ENCODE results near the gene APLP2.
A peak's percentile ranks its signal among the peaks of the same experiment; 100 is the strongest.

The APLP2 gene

GRCh38 chr11:130120045-130120444 is 50.4 kb downstream of the APLP2 start:
- DNase-seq (ENCODE audit: low spot score) = no peak

DNA sequence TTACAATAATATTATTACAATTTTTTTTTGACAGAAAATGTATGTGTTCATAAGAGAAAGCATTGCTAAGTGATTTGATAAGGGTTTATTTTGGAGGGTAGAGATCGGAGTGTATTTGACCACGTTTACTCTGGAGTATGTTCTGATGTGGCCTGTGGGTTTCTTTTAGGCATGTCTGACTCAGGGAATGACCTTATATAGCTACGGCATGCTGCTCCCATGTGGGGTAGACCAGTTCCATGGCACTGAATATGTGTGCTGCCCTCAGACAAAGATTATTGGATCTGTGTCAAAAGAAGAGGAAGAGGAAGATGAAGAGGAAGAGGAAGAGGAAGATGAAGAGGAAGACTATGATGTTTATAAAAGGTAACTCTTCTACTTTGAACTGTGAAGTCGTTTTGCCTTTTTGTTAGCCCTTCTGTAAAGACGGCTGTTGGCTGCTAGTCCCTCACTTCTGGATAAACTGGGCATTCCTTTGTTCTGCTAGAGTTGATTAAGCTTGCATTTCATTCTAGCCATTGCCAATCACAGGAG is 51.8 kb downstream of the APLP2 start:
- no peak for DNase-seq (ENCODE audit: low spot score)

DNA sequence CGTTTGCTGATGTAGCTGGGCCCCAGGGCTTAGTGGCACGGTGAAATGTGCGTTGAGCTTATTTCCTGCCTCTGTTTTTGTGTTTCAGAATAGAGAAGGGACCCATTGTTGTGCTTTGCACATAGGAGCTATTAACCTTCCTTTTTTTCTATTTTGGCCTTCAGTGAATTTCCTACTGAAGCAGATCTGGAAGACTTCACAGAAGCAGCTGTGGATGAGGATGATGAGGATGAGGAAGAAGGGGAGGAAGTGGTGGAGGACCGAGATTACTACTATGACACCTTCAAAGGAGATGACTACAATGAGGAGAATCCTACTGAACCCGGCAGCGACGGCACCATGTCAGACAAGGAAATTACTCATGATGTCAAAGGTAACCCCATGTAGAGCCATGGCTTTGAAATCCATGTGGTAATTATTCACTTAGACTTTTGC is 52.5 kb downstream of the APLP2 start:
- DNase-seq (ENCODE audit: low spot score) = no peak

- DNase-seq (ENCODE audit: low spot score) = no peak
These were observed 53.8 kb downstream of the APLP2 start for GRCh38 chr11:130123414-130124040.

DNA sequence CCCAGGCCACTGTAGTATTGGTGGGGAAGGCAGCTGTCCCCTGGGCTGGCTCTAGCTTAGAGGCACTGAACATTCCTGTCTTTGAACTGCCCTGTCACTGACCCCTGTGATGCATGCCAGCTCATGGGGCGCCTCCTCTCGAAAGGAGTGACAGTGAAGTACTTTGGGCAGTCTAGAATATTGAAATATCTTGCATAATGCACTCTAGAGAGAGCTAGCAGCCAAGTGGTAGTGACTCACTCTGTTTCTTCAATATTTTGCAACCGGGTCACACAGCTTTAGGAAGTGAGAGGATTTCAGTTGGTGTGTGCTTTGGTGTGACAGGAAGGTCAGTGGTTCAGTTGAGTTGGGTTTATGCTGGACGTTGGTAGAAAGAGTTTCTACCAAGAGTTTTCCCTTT is 54.4 kb downstream of the APLP2 start:
- DNase-seq (ENCODE audit: low spot score) = peak; percentile 22

GRCh38 chr11:130125638-130126037 is 55.9 kb downstream of the APLP2 start:
- no peak for DNase-seq (ENCODE audit: low spot score)

GRCh38 chr11:130126516-130126915 is 56.8 kb downstream of the APLP2 start:
- no peak for DNase-seq (ENCODE audit: low spot score)

- DNase-seq (ENCODE audit: low spot score) = no peak
These were observed 57.8 kb downstream of the APLP2 start for GRCh38 chr11:130127509-130127908.

GRCh38 chr11:130128626-130129025 is 58.9 kb downstream of the APLP2 start:
- no peak for DNase-seq (ENCODE audit: low spot score)

DNA sequence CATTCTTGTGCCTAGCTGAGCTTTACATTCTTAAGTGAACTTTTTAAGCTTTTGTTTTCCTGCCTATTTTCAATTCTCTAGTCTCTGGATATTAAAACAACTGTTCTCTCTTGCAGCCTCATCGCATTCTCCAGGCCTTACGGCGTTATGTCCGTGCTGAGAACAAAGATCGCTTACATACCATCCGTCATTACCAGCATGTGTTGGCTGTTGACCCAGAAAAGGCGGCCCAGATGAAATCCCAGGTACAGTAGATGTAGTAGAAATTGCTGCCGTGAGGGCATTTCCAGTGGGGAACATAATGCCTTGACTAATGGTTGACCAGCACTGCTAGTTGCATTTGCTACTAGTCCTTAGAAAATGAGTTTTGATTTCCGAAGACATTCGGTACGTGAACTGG is 60.2 kb downstream of the APLP2 start:
- DNase-seq (ENCODE audit: low spot score) = no peak

GRCh38 chr11:130131961-130132850 is 62.5 kb downstream of the APLP2 start:
- DNase-seq (ENCODE audit: low spot score) = peak; percentile 70

GRCh38 chr11:130133716-130134115 is 64.0 kb downstream of the APLP2 start:
- no peak for DNase-seq (ENCODE audit: low spot score)

DNA sequence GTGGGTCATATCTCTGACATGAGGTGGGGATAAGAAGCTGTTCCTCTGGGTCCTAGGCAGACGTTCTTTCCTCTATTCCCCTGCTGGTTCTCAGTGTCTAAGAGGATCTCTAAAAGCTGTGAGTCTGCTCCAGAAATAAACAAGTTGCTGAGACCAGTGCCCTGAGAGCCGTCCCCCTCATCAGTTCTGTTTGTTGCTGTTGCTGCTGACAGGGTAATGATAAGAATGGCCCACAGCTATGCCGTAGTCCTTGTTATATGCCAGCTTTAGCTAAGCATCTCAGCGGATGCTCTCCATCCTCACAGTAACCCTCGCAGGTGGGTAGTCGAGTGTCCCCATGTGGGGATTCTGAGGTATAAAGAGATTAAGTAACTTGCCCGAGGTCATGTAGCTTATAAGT is 66.4 kb downstream of the APLP2 start:
- DNase-seq (ENCODE audit: low spot score) = no peak

DNA sequence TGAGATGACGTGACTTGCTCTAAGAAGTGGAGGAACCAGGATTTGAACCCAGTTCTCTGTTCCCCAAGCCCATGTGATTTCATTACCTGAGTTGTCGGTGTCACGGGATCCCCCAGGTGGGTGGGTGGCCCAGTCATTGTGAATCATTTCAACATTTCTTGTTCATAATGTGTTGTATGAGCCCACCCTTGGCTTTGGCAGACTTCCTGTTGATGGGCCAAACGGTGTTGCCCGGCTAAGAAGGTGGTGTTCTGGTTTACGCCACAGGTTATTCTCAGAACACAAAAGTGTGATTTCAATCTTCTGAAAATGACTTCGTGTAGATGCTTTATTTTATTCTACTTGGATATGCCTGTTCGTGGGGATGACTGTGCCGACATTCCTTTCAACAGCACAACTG is 68.3 kb downstream of the APLP2 start:
- no peak for DNase-seq (ENCODE audit: low spot score)

DNA sequence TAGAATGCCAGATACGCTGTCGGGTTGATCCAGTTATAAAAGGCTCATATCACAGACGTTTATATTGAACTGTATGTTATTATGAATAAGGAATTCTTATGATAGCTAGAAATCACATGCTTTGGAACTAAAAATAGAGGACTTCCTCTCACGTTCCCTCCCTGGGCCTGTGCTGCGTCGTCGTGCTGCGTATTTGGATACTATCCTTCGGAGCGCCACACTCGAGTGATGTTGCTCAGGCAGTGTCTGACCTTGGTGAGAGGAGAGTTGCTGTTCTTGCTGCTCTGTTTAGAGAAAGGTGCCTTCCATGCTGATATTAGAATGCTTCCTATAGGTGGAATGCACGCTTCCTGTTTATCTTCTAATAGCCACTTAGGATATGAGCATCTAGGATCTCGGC is 69.7 kb downstream of the APLP2 start:
- no peak for DNase-seq (ENCODE audit: low spot score)

DNA sequence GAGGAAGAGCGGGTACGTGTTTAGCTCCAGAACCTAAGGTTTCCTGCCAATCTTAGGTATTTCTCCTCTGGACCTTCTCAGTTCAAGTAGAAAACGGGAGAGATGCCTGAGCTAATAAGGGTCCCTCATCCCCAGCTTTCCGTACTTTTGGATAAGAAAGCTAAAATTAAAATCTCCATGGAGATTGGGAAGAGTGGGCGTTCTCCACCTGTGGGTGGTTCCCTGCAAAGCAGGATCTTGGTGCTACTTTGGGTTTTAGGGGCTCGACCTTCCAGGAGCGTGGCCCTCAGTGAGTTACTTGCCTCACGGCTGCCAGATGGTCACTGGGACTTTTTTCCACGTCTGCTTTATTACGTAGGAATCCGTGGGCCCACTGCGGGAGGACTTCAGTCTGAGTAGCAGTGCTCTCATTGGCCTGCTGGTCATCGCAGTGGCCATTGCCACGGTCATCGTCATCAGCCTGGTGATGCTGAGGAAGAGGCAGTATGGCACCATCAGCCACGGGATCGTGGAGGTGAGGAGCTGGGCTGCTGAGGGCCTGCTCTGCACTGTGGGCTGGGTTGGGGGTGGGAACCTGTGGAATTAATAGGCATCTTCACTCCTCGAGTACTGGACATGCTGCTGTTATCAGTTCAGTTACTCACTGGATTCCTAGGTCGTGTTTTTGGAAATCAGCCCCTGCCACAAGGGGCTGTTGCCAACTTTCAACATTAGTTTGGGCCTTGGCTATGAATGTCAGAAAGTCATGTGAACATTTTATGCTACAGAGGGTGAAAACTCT is 72.1 kb downstream of the APLP2 start:
- DNase-seq (ENCODE audit: low spot score) = no peak

- peak; percentile 46 for DNase-seq (ENCODE audit: low spot score)
These were observed 74.4 kb downstream of the APLP2 start for GRCh38 chr11:130144141-130144540.

GRCh38 chr11:130144861-130145281 is 75.2 kb downstream of the APLP2 start:
- no peak for DNase-seq (ENCODE audit: low spot score)

- DNase-seq (ENCODE audit: low spot score) = no peak
These were observed 75.7 kb downstream of the APLP2 start for GRCh38 chr11:130145311-130145812.

DNA sequence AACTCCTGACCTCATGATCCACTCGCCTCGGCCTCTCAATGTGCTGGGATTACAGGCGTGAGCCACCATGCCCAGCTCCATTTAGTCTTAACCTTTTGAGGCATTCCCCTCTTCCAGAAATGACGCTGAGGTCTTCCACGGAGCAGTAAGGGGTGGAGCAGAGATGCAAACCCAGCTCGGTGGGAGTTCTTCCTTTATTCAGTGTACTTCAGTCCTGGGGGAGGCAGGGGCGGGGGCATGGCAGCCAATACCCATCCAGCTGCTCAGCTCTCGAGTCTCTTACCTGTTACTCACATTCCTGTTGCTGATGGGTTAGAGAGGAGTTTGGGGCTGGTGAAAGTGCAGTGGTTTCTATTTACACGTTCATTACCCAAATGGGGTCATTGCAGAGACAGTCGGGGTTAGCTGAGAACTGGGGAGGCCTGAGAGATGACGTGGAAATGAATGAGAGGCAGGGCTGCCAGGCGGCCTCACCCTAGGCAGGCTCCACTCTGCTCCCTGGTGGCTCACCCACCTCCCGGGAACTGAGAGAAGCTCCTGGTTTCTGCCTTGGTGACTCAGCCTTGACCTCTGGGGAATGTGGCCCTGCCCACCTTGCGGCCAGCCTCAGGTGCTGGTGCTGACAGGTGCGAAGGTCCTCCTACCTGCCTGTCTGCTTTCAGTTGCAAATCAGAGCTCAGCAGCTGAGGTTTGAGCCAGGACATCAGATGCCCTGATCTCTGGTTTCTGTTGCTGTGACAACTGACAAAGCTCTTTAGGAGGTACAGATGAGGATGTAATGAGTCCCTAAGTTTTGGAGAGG is 76.5 kb downstream of the APLP2 start:
- DNase-seq (ENCODE audit: low spot score) = peak; percentile 30

- no peak for DNase-seq (ENCODE audit: low spot score)
These were observed 77.1 kb downstream of the APLP2 start for GRCh38 chr11:130146796-130147195.

Measured in HuH-7.5 (cell line).